Gastrocnemius medialis (tissue), 4 donors: Measurements from ENCODE around the gene ZBTB46.

Experiments
- POLR2A ChIP-seq, 2 donors: fragments of 450-650 bp; IDR thresholded peaks; one replicate each; pipeline ENCODE4 v1.6.1; 2017; ENCODE audit warnings: antibody characterized with exemption in 2 of 2, mild to moderate bottlenecking in 2 of 2, moderate library complexity in 2 of 2
- TF ChIP-seq, protein P1 (sequence below), 5 experiments: fragments of 450-650 bp in 3 of 5; fragments of 200-600 bp in 2 of 5; sonication (generic) in 2 of 5; IDR thresholded peaks in 4 of 5; conservative IDR thresholded peaks in 1 of 5; 1 replicate in 4 of 5; 2 replicates in 1 of 5; pipeline ENCODE4 v1.5.1; 2016 to 2019; ENCODE audit warnings: antibody characterized with exemption in 5 of 5, mild to moderate bottlenecking in 3 of 5, moderate library complexity in 3 of 5

DNA sequence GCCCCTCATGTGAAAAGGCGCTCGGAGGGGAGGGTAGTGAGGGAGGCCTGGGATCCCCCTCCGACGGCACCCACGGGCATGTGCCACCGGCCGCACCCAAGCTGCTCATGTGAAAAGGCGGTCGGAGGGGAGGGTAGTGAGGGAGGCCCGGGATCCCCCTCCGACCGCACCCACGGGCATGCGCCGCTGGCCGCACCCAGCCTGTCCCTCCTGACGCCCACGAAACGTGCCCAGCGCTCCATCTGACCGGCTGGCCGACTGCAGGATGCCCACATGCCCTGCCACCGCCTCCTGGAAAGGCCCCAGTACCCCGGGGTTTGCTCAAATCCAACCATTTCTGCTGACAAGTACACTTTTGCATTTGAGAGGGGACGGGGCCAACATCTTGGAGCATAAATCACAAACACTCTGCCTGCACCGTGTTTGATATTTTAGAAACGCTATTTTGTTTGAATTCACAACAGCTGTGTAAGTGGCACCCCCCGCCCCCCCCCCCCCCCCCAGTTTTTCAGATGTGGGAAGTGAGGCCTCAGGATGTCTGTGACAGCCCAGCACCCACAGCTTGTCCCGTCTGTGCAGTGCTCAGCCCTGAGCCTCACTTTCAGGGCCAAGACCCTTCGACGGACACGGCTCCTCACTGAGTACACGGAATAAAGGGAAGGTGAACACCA is 57.4 kb downstream of the ZBTB46 start:
- TF ChIP-seq, protein P1, sequence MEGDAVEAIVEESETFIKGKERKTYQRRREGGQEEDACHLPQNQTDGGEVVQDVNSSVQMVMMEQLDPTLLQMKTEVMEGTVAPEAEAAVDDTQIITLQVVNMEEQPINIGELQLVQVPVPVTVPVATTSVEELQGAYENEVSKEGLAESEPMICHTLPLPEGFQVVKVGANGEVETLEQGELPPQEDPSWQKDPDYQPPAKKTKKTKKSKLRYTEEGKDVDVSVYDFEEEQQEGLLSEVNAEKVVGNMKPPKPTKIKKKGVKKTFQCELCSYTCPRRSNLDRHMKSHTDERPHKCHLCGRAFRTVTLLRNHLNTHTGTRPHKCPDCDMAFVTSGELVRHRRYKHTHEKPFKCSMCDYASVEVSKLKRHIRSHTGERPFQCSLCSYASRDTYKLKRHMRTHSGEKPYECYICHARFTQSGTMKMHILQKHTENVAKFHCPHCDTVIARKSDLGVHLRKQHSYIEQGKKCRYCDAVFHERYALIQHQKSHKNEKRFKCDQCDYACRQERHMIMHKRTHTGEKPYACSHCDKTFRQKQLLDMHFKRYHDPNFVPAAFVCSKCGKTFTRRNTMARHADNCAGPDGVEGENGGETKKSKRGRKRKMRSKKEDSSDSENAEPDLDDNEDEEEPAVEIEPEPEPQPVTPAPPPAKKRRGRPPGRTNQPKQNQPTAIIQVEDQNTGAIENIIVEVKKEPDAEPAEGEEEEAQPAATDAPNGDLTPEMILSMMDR (IDR thresholded peaks at IDR 0.05 in 4 of 5, conservative IDR thresholded peaks at IDR 0.05 in 1 of 5): no peak
- TF ChIP-seq POLR2A (IDR thresholded peaks at IDR 0.05): no peak
